Left renal cortex interstitium (tissue), 4 donors: ENCODE data around the gene CHD5. TPM values are rescaled to one million over a fixed set of nuclear protein-coding genes. Genes with fewer than 3 reads are reported as not detected.
"Not testable (repeated sequence)": the region's sequence is repeated elsewhere in the genome, so short reads cannot be mapped to it uniquely, and the experiment has no call there.

ENCODE experiments used
- DNase-seq, 4 donors: peaks; one replicate each; pipeline ENCODE4 v3.0.0-alpha.2; 2013; ENCODE audit warnings: low read depth in 4 of 4, low spot score in 2 of 4, missing footprints in 1 of 4
- polyA plus RNA-seq, 4 donors: library from polyadenylated mRNA; unstranded; fragments of 120-200 nt; gene quantifications; one replicate each; pipeline ENCODE4 v1.2.1, GENCODE V29; 2013; ENCODE audit not compliant: insufficient read length in 4 of 4

Gene CHD5
- polyA plus RNA-seq, 4 donors, result 0.22 to 0.82 (median 0.30) TPM

DNA sequence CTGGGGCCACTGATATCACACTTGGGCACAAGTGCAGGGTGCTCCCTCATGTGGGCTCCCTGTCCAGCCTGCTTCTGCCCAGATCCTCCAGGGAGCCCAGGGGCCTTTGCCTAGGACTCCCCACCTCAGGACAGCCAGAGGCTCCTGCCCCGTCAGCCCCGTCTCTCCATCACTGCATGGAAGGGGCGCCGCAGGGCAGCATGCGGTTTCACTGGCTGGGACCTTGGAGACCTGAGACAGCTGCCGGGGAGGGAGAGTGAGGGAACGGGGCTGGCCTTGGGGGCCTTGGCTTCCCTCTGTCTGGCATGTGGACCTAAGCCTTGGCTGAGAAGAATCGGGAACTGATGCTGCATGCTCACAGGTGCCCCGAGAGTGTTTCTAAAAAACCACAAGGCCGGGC lies 87.9 kb downstream of the CHD5 start:
- DNase-seq, result no peak

DNA sequence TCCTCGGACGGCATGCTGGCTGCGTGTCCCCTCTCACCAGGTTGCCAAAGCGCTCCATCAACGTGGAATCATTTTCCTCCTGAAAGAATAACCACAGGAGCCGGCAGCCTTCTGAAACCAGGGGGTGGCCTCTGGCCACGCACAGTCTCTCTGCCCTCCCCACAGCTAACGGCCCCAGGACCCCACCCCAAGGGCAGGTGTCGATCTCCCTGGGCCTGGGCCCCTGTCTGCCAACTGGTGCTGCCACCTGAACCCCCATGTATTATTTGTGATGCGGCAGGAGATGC lies 88.4 kb downstream of the CHD5 start:
- DNase-seq, result no peak

- DNase-seq, result no peak
Observed at GRCh38 chr1:6090996-6091822, 88.9 kb downstream of the CHD5 start.

- DNase-seq, result no peak
Observed at GRCh38 chr1:6090288-6090687, 89.8 kb downstream of the CHD5 start.

- DNase-seq, result no peak
Observed at GRCh38 chr1:6088956-6089355, 91.2 kb downstream of the CHD5 start.

GRCh38 chr1:6087958-6088357 lies 92.2 kb downstream of the CHD5 start:
- no peak for DNase-seq

GRCh38 chr1:6087377-6087772 lies 92.7 kb downstream of the CHD5 start:
- DNase-seq, result no peak

DNA sequence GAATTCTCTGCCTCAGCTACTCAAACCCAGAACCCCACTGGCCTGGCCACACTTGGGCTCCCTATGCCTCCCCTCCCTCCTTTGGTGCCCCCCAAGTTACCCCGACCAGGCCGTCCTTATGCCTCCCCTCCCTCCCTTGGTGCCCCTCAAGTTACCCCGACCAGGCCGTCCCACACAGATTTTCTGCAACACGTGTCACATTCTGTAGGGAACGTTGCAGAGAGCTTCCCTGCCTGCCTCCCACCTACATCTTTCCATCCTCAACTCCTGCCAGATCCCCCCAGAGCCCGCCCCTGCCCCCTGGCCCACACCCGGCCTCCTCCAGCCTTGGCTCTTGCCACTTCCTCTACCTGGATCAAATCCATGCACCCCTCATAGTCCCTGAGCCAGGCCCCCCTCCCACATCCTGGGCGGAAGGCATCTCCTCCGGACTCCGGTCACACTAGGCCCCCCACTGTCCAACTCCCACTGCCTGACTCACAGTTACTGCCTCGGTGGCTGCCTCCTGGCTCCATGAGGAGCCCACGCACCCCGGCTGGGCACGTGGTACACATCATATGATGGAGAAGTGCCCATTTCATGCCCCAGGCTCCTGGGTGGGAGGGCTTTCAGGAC lies 93.3 kb downstream of the CHD5 start:
- no peak for DNase-seq

- DNase-seq, result no peak
Observed at GRCh38 chr1:6086358-6086757, 93.8 kb downstream of the CHD5 start.

DNA sequence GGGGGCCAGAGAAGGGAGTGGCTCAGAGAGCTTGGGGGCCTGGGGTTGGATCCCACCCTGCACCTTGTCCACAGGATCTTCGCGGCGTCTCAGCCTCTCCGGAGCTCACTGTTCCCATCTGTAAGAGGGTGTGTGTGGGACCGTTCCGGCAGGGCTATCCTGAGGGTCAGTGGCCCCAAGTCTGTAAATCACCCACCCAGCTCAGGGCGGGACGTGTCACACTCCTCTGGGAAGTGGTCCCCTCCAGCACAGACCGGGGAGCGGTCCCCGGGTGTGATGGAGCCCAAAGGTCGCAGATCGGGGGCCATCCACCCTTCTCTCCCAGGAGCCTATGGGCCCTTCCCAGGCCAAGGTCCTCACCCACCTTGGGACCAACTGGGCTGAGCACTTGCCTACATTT lies 94.5 kb downstream of the CHD5 start:
- no peak for DNase-seq

DNA sequence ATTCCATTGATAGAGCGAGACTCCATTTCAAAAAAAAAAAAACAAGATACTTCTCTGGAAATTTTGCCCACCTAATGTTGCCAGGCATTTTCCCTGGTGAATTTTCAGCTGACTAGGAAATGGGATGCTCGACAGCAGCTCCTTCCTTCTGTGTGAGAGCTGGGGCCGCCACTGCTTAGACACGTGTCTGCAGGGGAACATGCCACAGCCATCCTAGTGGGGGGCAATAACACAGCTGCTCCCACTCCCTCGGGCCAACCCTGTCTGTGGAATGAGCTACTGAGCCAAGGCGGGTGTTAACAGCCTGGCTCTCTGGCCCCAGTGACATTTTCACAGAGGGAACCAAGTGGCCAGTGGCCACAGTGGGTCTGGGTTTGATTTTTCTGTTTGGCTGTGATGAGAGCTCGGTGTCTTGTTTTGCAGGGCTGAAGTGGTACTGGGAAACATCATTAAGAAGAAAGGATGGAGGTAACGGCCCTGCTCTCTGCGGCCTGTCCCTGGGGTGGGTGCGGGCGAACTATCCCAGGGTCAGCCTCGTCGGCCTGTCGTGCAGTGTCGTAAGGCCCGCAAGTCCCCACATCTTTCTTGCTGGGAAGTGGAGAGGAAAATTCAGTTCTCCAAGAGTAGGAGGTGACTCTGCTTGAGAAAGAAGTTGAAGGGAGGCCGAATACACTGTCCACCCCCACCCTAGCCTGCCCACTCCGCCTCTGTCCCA lies 95.2 kb downstream of the CHD5 start:
- DNase-seq, result no peak

DNA sequence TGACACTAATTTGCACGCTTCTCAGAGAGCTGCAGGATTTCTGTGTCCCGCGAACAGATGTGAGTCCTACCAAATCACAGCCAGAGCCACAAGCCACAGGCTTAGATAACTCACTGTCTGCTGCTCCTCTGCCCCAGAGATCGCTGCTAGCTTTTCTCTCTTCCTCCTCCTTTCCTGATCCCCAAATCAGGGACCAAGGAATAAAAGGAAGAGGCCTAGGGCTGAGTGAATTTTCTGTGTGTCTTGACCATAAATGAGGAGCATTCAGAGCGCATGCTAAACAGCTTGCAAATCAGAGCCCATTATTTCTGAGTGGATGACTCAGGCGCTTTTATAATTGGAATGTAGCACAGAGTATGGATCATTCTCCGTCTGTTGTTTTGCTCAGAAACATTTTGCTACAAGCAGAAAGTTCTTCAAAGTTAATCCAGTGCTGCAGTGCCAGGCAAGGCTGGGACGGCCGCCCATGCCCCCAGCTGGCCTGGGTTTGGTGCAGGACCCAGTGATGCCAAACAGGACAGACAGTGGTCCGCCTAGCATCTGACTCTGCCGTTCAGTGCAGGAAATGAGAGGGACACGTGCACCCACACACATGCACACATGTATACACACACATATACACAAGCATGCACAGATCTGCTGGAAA lies 96.2 kb downstream of the CHD5 start:
- no peak for DNase-seq

- no peak for DNase-seq
Observed at GRCh38 chr1:6083385-6083784, 96.7 kb downstream of the CHD5 start.

- DNase-seq, result no peak
Observed at GRCh38 chr1:6082430-6082971, 97.6 kb downstream of the CHD5 start.

DNA sequence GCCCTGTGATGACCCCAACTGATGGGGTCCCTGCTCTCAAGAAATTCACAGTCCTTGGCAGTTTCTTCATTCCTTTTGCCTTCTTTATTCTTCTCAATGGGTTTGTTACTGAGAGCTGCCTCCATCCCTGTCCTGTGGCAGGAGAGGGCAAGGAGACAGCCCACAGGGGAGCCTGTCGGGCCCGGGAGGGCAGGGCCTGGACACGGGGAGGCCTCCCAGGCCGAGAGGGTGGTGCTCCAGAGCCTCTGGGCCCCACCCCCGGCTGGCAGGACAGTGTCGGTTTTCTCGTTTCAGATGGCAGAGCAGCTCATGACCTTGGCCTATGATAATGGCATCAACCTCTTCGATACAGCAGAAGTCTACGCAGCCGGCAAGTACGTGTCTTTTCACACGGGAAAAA lies 98.2 kb downstream of the CHD5 start:
- DNase-seq, result no peak

DNA sequence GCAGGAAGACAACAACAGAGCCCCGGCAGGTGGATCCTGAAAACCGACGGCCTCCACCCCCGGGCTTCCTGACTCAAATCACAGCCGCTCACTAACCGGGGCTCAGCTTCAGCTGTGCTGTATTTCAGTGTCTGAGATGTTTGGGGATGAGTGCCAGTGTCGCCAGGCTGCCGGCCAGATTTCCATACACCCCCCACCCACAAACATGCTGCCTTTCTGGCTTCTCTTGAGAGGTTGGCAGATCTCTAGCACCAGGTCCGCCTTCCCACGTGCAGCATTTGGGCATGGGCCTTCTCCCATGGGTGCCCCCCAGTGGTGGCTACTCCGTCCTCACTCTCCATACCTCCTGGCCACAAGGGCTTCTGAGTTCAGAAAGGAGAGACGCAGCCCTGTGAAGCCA lies 99.7 kb downstream of the CHD5 start:
- DNase-seq, result no peak

- no peak for DNase-seq
Observed at GRCh38 chr1:6077919-6078318, 102.2 kb downstream of the CHD5 start.

DNA sequence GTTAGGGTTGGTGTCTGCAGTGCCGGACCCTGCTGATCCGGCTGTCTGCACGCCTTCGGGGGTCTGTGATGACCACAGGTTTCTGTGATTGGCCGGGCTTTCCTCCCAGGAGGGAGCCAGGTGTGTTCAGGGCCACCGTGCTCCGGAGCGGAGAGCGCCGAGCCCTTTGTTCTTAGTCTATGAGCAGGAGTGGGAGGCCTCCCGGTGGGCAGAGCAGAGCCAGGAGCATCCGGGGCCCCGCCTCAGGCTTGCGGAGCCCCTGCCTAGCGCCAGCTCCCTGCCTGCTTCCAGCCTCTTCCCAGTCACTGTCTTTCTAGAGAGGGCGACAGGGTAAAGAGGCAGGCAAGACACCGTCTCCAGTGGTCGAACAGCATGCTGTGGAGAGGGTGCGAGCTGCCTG lies 102.6 kb downstream of the CHD5 start:
- DNase-seq, result no peak

- DNase-seq, result not testable (repeated sequence)
Observed at GRCh38 chr1:6077061-6077460, 103.1 kb downstream of the CHD5 start.

DNA sequence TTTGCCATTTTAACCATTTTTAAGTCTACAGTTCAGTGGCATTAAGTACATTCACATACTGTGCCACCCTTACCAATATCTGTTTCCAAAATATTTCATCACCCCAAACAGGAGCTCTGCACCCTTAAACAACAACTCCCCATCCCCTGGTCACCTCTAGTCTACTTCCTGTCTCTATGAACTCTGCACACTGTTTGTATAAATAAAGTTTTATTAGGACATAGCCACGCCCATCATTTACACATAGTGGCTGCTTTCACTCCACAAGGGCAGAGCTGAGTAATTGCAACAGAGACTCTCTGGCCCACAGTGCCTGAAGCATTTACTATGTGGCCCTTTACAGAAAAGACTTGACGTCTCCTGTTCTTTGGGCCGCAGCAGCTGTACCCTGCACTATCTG lies 104.4 kb downstream of the CHD5 start:
- DNase-seq, result no peak

DNA sequence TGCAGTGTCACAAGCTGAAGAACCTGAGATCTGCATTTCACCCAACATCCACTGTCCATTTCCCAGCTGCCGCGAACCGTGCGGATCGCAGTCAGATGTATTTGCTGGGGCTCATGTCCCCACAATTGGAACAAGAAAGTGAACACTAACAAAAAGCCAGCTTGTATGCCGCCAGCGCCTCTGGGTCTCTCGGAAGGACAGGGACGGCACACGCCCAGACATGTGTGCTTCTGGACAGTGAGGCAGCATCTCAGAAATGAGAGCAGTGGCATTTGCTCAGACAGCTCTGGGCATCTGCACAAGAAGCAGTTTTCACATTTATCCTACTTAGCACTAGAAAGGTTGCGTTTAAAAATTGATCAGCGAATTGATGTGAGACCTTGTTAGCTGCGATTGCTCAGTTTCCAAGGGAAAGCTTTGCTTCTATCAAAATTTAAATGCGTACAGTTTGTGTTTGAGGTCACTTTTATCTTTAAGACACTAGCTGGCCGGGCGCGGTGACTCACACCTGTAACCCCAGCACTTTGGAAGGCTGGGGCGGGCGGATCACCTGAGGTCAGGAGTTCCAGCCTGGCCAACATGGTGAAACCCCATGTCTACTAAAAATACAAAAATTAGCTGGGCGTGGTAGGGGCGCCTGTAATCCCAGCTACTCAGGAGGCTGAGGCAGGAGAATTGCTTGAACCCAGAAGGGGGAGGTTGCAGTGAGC lies 105.8 kb downstream of the CHD5 start:
- DNase-seq, result no peak
